K562 (cell line): ENCODE results near the gene PLEKHN1. TPM values are rescaled to one million over a fixed set of nuclear protein-coding genes. Genes with fewer than 3 reads are reported as not detected.

ENCODE experiments used
- EP300 ChIP-seq: IDR thresholded peaks from 2 replicates; pipeline ENCODE4 v1.6.1; 2012; ENCODE audit warnings: low read length, improper control_type of control experiment
- MEF2A ChIP-seq: IDR thresholded peaks from 2 replicates; pipeline ENCODE4 v1.6.1; 2011; ENCODE audit warnings: low read depth, mild to moderate bottlenecking, low read length, moderate library complexity; ENCODE audit not compliant: control insufficient read depth
- PCBP1 ChIP-seq: fragments of 200-400 bp; formaldehyde crosslinking; IDR thresholded peaks from 2 replicates; pipeline ENCODE4 v1.6.1; 2018; ENCODE audit warnings: mild to moderate bottlenecking, low read depth, low read length; ENCODE audit not compliant: poor library complexity, severe bottlenecking
- RBFOX2 ChIP-seq: fragments of 200-400 bp; formaldehyde crosslinking; IDR thresholded peaks from 2 replicates; pipeline ENCODE4 v1.6.1; 2017; ENCODE audit warnings: low read depth, mild to moderate bottlenecking, low read length, moderate library complexity
- SAFB2 ChIP-seq: fragments of 200-400 bp; formaldehyde crosslinking; IDR thresholded peaks from 2 replicates; pipeline ENCODE4 v1.6.1; 2018; ENCODE audit warnings: borderline replicate concordance, low read length, low read depth, moderate library complexity; ENCODE audit not compliant: severe bottlenecking
- SMC3 ChIP-seq: conservative IDR thresholded peaks from 2 replicates; pipeline ENCODE4 v1.6.1; 2011; ENCODE audit warnings: low read depth, low read length, improper control_type of control experiment; ENCODE audit not compliant: insufficient read depth
- SUPT5H ChIP-seq: fragments of 450-650 bp; IDR thresholded peaks from 2 replicates; pipeline ENCODE4 v1.6.1; 2016
- ZNF239 ChIP-seq: fragments of 250-450 bp; sonication (Bioruptor Pico); IDR thresholded peaks from 2 replicates; pipeline ENCODE4 v1.4.0; 2020; ENCODE audit warnings: mild to moderate bottlenecking
- polyA plus RNA-seq, 8 experiments: library from polyadenylated mRNA; depleted of rRNA in 4 of 8; stranded (reverse) in 5 of 8; unstranded in 3 of 8; fragments of >200 nt; fragmentation: Nextera tagmentation in 2 of 8; fragmentation: Illumina TruSeq in 1 of 8; extraction: Ambion mirVana in 2 of 8; extraction: Trizol in 1 of 8; gene quantifications; 2 replicates each; pipeline versions ENCODE4 v1.2.1 to v1.2.3, GENCODE V29; 2011 to 2014; ENCODE audit warnings: inconsistent platforms in 1 of 8, missing spikeins in 1 of 8
- total RNA-seq, 7 experiments: library from RNA; depleted of rRNA in 6 of 7; stranded (reverse); fragments of >200 nt in 6 of 7; fragmentation: Illumina TruSeq in 2 of 7; extraction: Trizol in 2 of 7; gene quantifications; 2 replicates each; pipeline versions ENCODE4 v1.2.1 to v1.2.3, GENCODE V29; 2011 to 2021; ENCODE audit warnings: low replicate concordance in 1 of 7
- TF ChIP-seq, protein P1 (sequence below): fragments of 150-350 bp; IDR thresholded peaks from 2 replicates; pipeline ENCODE4 v1.6.1; 2014; ENCODE audit warnings: low read depth, mild to moderate bottlenecking, low read length, borderline replicate concordance
- TF ChIP-seq, protein P2 (sequence below): sonication (generic); formaldehyde crosslinking; IDR thresholded peaks from 2 replicates; pipeline ENCODE4 v1.8.0; 2022; ENCODE audit warnings: mild to moderate bottlenecking, missing genetic modification reagents
- TF ChIP-seq, protein P3 (sequence below): fragments of 450-650 bp; formaldehyde crosslinking; IDR thresholded peaks from 2 replicates; pipeline ENCODE4 v1.4.0; 2022; ENCODE audit warnings: missing genetic modification characterization
- TF ChIP-seq, protein P4 (sequence below): sonication (generic); formaldehyde crosslinking; IDR thresholded peaks from 2 replicates; pipeline ENCODE4 v1.8.0; 2022; ENCODE audit warnings: mild to moderate bottlenecking, missing genetic modification reagents, borderline replicate concordance

Gene PLEKHN1
- total and polyA plus RNA-seq, 9 of the 15 experiments (the other 6 are each of a cell fraction or from before 2014, with no cell fraction given): 0.07 to 1.5 (median 0.13) TPM; not detected in 2

DNA sequence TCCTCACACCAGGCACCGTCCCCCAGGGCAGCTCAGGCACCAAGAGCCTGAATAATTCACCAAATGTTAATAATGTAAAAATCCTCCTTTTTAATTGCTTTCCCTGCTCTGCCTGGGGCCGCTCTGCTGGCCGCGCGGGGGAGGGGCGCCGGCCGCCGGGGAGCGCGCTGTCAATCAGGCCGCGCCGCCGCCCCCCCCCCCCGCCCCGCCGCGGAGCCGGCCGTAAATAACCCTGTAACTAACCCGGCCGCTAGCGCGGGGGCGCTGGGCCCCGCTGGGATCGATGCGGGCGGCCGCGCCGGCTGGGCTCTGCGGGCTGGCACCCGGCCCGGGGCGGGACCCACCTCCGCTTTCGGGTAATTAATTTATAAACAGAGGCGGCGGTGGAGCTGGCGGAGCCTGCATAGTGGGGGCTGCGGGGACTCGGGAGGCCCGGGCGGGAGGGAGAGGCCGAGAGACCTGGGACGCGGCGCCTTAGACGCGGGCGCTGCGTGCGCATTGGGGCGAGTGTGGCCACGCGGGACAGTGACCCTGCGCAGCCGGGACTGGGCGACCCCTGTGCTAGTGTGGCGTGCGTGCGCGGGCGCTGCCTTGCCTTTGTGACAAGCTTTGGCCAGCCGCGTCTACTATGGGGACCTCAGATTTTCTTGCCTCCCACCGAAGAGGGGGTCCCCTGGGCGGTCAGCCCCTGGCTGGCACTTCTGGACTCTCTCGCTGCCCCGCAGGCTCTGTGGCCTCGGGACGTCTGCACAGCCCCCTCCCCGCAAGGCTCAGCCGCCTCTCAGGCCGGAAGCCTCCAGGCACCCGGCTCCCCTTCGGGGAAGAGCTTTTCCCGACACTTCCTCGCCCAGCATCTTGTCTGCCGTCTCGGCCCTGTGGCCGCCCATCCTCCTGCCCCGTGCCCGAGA, 25.9 kb upstream of the PLEKHN1 start (continued):
- TF ChIP-seq, protein P1, sequence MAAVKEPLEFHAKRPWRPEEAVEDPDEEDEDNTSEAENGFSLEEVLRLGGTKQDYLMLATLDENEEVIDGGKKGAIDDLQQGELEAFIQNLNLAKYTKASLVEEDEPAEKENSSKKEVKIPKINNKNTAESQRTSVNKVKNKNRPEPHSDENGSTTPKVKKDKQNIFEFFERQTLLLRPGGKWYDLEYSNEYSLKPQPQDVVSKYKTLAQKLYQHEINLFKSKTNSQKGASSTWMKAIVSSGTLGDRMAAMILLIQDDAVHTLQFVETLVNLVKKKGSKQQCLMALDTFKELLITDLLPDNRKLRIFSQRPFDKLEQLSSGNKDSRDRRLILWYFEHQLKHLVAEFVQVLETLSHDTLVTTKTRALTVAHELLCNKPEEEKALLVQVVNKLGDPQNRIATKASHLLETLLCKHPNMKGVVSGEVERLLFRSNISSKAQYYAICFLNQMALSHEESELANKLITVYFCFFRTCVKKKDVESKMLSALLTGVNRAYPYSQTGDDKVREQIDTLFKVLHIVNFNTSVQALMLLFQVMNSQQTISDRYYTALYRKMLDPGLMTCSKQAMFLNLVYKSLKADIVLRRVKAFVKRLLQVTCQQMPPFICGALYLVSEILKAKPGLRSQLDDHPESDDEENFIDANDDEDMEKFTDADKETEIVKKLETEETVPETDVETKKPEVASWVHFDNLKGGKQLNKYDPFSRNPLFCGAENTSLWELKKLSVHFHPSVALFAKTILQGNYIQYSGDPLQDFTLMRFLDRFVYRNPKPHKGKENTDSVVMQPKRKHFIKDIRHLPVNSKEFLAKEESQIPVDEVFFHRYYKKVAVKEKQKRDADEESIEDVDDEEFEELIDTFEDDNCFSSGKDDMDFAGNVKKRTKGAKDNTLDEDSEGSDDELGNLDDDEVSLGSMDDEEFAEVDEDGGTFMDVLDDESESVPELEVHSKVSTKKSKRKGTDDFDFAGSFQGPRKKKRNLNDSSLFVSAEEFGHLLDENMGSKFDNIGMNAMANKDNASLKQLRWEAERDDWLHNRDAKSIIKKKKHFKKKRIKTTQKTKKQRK: no peak
- TF ChIP-seq, protein P2, sequence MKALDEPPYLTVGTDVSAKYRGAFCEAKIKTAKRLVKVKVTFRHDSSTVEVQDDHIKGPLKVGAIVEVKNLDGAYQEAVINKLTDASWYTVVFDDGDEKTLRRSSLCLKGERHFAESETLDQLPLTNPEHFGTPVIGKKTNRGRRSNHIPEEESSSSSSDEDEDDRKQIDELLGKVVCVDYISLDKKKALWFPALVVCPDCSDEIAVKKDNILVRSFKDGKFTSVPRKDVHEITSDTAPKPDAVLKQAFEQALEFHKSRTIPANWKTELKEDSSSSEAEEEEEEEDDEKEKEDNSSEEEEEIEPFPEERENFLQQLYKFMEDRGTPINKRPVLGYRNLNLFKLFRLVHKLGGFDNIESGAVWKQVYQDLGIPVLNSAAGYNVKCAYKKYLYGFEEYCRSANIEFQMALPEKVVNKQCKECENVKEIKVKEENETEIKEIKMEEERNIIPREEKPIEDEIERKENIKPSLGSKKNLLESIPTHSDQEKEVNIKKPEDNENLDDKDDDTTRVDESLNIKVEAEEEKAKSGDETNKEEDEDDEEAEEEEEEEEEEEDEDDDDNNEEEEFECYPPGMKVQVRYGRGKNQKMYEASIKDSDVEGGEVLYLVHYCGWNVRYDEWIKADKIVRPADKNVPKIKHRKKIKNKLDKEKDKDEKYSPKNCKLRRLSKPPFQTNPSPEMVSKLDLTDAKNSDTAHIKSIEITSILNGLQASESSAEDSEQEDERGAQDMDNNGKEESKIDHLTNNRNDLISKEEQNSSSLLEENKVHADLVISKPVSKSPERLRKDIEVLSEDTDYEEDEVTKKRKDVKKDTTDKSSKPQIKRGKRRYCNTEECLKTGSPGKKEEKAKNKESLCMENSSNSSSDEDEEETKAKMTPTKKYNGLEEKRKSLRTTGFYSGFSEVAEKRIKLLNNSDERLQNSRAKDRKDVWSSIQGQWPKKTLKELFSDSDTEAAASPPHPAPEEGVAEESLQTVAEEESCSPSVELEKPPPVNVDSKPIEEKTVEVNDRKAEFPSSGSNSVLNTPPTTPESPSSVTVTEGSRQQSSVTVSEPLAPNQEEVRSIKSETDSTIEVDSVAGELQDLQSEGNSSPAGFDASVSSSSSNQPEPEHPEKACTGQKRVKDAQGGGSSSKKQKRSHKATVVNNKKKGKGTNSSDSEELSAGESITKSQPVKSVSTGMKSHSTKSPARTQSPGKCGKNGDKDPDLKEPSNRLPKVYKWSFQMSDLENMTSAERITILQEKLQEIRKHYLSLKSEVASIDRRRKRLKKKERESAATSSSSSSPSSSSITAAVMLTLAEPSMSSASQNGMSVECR: no peak
- TF ChIP-seq MEF2A (0 out of 2 replicates have a peak, but pooled peaks have one; percentile 49), SMC3 (no peak), PCBP1 (peak; percentile 95), ZNF239 (CRISPR knock-in tag) (no peak), RBFOX2 (peak; percentile 13; the same call in 1 of the 2 replicates), SUPT5H (no peak), EP300 (no peak), SAFB2 (no peak)
- TF ChIP-seq, protein P3, sequence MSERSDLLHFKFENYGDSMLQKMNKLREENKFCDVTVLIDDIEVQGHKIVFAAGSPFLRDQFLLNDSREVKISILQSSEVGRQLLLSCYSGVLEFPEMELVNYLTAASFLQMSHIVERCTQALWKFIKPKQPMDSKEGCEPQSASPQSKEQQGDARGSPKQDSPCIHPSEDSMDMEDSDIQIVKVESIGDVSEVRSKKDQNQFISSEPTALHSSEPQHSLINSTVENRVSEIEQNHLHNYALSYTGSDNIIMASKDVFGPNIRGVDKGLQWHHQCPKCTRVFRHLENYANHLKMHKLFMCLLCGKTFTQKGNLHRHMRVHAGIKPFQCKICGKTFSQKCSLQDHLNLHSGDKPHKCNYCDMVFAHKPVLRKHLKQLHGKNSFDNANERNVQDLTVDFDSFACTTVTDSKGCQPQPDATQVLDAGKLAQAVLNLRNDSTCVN (CRISPR knock-in tag): no peak
- TF ChIP-seq, protein P4, sequence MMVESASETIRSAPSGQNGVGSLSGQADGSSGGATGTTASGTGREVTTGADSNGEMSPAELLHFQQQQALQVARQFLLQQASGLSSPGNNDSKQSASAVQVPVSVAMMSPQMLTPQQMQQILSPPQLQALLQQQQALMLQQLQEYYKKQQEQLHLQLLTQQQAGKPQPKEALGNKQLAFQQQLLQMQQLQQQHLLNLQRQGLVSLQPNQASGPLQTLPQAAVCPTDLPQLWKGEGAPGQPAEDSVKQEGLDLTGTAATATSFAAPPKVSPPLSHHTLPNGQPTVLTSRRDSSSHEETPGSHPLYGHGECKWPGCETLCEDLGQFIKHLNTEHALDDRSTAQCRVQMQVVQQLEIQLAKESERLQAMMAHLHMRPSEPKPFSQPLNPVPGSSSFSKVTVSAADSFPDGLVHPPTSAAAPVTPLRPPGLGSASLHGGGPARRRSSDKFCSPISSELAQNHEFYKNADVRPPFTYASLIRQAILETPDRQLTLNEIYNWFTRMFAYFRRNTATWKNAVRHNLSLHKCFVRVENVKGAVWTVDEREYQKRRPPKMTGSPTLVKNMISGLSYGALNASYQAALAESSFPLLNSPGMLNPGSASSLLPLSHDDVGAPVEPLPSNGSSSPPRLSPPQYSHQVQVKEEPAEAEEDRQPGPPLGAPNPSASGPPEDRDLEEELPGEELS: no peak
